Neural cell (in vitro differentiated cells): Measurements from ENCODE around the gene ATG2A. TPM values are rescaled to one million over a fixed set of nuclear protein-coding genes. Genes with fewer than 3 reads are reported as not detected.

ENCODE experiments used
- H2AFZ ChIP-seq: fragments of 200-600, 300-800 bp; sonication (generic), shearing (Covaris generic); 2 replicates; pipeline ENCODE4 v1.6.0; 2014; ENCODE audit warnings: low read depth, mild to moderate bottlenecking, antibody characterized with exemption, low read length, moderate library complexity
- H3F3A ChIP-seq: fragments of 200-600 bp; shearing (Covaris generic); 2 replicates; pipeline ENCODE4 v1.6.1; 2016; ENCODE audit warnings: mild to moderate bottlenecking, moderate library complexity, mixed read lengths, antibody characterized with exemption, low read length; ENCODE audit not compliant: insufficient read depth, poor library complexity, severe bottlenecking
- H3K27ac ChIP-seq: fragments of 200-600, 300-800 bp; sonication (generic), shearing (Covaris generic); 2 replicates; pipeline ENCODE4 v1.5.1; 2014; ENCODE audit warnings: mild to moderate bottlenecking, low read length, moderate library complexity
- H3K27me3 ChIP-seq: fragments of 300-800, 200-600 bp; sonication (generic), shearing (Covaris generic); 2 replicates; pipeline ENCODE4 v1.6.0; 2014; ENCODE audit warnings: mild to moderate bottlenecking, low read depth, low read length, moderate library complexity; ENCODE audit not compliant: insufficient read depth
- H3K36me3 ChIP-seq: fragments of 300-800, 200-600 bp; sonication (generic), shearing (Covaris generic); 2 replicates; pipeline ENCODE4 v1.5.1; 2014; ENCODE audit warnings: mild to moderate bottlenecking, antibody characterized with exemption, low read length, moderate library complexity; ENCODE audit not compliant: insufficient read depth
- H3K4me2 ChIP-seq: fragments of 300-800, 200-600 bp; sonication (generic), shearing (Covaris generic); 2 replicates; pipeline ENCODE4 v1.6.0; 2014; ENCODE audit warnings: mild to moderate bottlenecking, low read length
- H3K4me3 ChIP-seq: fragments of 300-800, 200-600 bp; sonication (generic), shearing (Covaris generic); 2 replicates; pipeline ENCODE4 v1.5.1; 2014; ENCODE audit warnings: mild to moderate bottlenecking, low read length, moderate library complexity
- H3K79me2 ChIP-seq: fragments of 200-600 bp; shearing (Covaris generic); replicated peaks from 2 replicates; pipeline ENCODE4 v1.6.0; 2014; ENCODE audit warnings: mild to moderate bottlenecking, low read length, moderate library complexity; ENCODE audit not compliant: insufficient read depth
- H3K9ac ChIP-seq: fragments of 300-800, 200-600 bp; sonication (generic), shearing (Covaris generic); 2 replicates; pipeline ENCODE4 v1.6.1; 2016; ENCODE audit warnings: mild to moderate bottlenecking, low read length, mixed read lengths
- H3K9me2 ChIP-seq: fragments of 200-600 bp; shearing (Covaris generic); 2 replicates; pipeline ENCODE4 v1.6.1; 2016; ENCODE audit warnings: mild to moderate bottlenecking, low read length, mixed read lengths; ENCODE audit not compliant: insufficient read depth
- H3K9me3 ChIP-seq: fragments of 200-600, 300-800 bp; sonication (generic), shearing (Covaris generic); 2 replicates; pipeline ENCODE4 v1.6.1; 2016; ENCODE audit warnings: mild to moderate bottlenecking, mixed run types, low read length, moderate library complexity, mixed read lengths
- H4K20me1 ChIP-seq: fragments of 200-600 bp; shearing (Covaris generic); 2 replicates; pipeline ENCODE4 v1.6.1; 2016; ENCODE audit warnings: mild to moderate bottlenecking, mixed run types; ENCODE audit not compliant: insufficient read depth
- EP300 ChIP-seq: fragments of 450-650 bp; conservative IDR thresholded peaks from 2 replicates; pipeline ENCODE4 v1.6.1; 2014; ENCODE audit warnings: antibody characterized with exemption, mild to moderate bottlenecking, moderate library complexity; ENCODE audit not compliant: poor library complexity, severe bottlenecking
- EZH2 ChIP-seq: fragments of 200-600, 300-800 bp; shearing (Covaris generic), sonication (generic); IDR thresholded peaks from 2 replicates; pipeline ENCODE4 v1.6.1; 2014; ENCODE audit warnings: antibody characterized with exemption, low read length, borderline replicate concordance, mild to moderate bottlenecking; ENCODE audit not compliant: insufficient read depth, poor library complexity, severe bottlenecking
- MXI1 ChIP-seq: fragments of 450-650 bp; conservative IDR thresholded peaks from 2 replicates; pipeline ENCODE4 v1.6.1; 2014; ENCODE audit warnings: antibody characterized with exemption, mild to moderate bottlenecking; ENCODE audit not compliant: poor library complexity, severe bottlenecking
- POLR2AphosphoS5 ChIP-seq: IDR thresholded peaks from 2 replicates; pipeline ENCODE4 v1.6.1; 2012
- RAD21 ChIP-seq: fragments of 450-650 bp; conservative IDR thresholded peaks from 2 replicates; pipeline ENCODE4 v1.6.1; 2014; ENCODE audit warnings: antibody characterized with exemption, mild to moderate bottlenecking, moderate library complexity
- SMC3 ChIP-seq: fragments of 450-650 bp; conservative IDR thresholded peaks from 2 replicates; pipeline ENCODE4 v1.6.1; 2014; ENCODE audit warnings: antibody characterized with exemption, mild to moderate bottlenecking, moderate library complexity; ENCODE audit not compliant: poor library complexity
- TAF1 ChIP-seq: IDR thresholded peaks from 2 replicates; pipeline ENCODE4 v1.6.1; 2012; ENCODE audit warnings: low read depth
- polyA plus RNA-seq: library from polyadenylated mRNA; depleted of rRNA; stranded (reverse); fragments of >200 nt; gene quantifications from 2 replicates; pipeline ENCODE4 v1.2.3, GENCODE V29; 2014
- TF ChIP-seq, protein P1 (sequence below): fragments of 450-650 bp; IDR thresholded peaks from 2 replicates; pipeline ENCODE4 v1.5.1; 2014; ENCODE audit warnings: antibody characterized with exemption, mild to moderate bottlenecking, moderate library complexity; ENCODE audit not compliant: poor library complexity, severe bottlenecking
- TF ChIP-seq, protein P2 (sequence below): IDR thresholded peaks from 2 replicates; pipeline ENCODE4 v1.6.1; 2012; ENCODE audit warnings: borderline replicate concordance

ATG2A gene
- polyA plus RNA-seq, 1 donor from 2014 or later: 7.5 TPM

DNA sequence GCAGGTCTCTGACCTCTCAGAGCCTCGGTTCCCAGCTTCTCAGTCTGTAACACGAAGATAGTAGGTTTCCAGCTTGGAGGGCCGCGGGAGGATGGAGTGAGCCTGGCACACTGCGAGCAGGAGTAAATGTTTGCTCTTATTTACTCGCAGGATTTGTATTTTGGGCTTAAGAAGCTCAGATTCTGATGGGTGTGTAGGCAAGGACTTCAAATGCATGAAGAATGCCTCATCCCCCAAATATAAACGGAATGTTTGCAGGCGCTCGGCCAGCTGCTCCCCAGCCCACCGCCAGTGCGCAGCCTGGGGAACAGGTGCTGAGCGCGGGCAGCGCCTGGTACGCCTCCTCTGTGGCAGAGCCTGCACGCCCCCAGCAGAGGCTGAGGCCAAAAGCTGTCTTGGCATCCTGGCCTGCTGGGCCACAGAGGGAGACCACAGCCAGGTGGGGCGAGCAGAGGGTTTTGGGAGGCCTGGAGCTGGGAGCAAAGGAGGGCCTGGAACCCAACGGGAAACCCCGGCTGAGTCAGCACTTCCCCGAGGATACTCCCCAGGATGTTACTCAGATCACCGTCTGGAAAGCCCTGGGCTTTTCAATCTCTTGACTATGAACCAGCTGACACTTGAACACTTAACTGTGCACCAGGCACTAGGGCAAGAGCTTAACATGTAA is 48.0 kb downstream of the ATG2A start:
- Histone ChIP-seq H2AFZ (no peak overlapping the region), H3K36me3 (no peaks in the 10 kb centered on the region), H3K79me2 (peaks cover 7% of the 10 kb centered on the region), H3F3A (no peaks in the 10 kb centered on the region), H3K9ac (no peak overlapping the region), H3K27ac (no peak overlapping the region), H3K9me2 (no peaks in the 10 kb centered on the region), H4K20me1 (no peaks in the 10 kb centered on the region), H3K4me3 (no peak overlapping the region), H3K9me3 (no peaks in the 10 kb centered on the region), H3K4me2 (no peak overlapping the region), H3K27me3 (no peaks in the 10 kb centered on the region)
- no peak for TF ChIP-seq EZH2
- TF ChIP-seq, protein P1, sequence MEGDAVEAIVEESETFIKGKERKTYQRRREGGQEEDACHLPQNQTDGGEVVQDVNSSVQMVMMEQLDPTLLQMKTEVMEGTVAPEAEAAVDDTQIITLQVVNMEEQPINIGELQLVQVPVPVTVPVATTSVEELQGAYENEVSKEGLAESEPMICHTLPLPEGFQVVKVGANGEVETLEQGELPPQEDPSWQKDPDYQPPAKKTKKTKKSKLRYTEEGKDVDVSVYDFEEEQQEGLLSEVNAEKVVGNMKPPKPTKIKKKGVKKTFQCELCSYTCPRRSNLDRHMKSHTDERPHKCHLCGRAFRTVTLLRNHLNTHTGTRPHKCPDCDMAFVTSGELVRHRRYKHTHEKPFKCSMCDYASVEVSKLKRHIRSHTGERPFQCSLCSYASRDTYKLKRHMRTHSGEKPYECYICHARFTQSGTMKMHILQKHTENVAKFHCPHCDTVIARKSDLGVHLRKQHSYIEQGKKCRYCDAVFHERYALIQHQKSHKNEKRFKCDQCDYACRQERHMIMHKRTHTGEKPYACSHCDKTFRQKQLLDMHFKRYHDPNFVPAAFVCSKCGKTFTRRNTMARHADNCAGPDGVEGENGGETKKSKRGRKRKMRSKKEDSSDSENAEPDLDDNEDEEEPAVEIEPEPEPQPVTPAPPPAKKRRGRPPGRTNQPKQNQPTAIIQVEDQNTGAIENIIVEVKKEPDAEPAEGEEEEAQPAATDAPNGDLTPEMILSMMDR: no peak

DNA sequence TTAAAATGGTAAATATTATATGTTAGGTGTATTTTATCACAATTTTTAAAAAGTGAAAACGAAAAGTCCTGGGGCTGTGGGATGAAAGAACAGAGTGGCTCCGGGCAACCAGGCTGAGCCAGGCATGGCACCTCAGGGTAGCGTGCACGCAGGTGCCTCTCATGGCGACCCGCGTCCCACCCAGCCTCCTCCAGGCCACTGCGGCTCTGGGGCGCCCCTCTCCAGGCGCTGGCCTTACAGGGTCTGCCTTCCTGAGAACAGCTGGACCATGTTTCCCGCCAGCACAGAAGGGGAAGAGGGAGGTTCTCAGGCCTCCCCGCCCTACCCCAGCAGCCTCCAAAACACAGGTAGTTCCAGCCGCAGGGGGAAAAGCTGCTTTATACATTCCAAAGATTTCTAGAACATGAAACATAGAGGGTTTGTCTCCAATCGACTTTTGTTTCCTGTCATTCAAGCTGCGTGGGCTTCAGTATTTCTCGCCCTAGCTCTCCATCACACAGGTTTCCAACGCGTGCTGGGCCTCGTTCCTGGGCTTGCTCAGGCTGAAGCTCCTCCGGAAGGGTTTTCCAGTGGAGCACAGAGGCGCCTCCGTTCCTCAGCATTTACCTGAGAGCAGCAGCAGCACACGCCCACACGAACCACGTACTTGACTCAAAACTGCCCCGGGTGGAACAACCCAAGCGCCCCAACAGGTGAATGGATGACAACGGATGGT is 49.1 kb downstream of the ATG2A start:
- no peaks in the 10 kb centered on the region for H3K9me2 ChIP-seq
- no peaks in the 10 kb centered on the region for H3K27me3 ChIP-seq
- no peaks in the 10 kb centered on the region for H4K20me1 ChIP-seq
- no peak overlapping the region for H3K27ac ChIP-seq
- H3F3A ChIP-seq: no peaks in the 10 kb centered on the region
- H3K79me2 ChIP-seq: peaks cover 4% of the 10 kb centered on the region
- H3K4me3 ChIP-seq: no peak overlapping the region
- no peak for TF ChIP-seq SMC3
- no peak for TF ChIP-seq POLR2AphosphoS5
- TF ChIP-seq MXI1: no peak
- TF ChIP-seq RAD21: no peak
- TF ChIP-seq, protein P2, sequence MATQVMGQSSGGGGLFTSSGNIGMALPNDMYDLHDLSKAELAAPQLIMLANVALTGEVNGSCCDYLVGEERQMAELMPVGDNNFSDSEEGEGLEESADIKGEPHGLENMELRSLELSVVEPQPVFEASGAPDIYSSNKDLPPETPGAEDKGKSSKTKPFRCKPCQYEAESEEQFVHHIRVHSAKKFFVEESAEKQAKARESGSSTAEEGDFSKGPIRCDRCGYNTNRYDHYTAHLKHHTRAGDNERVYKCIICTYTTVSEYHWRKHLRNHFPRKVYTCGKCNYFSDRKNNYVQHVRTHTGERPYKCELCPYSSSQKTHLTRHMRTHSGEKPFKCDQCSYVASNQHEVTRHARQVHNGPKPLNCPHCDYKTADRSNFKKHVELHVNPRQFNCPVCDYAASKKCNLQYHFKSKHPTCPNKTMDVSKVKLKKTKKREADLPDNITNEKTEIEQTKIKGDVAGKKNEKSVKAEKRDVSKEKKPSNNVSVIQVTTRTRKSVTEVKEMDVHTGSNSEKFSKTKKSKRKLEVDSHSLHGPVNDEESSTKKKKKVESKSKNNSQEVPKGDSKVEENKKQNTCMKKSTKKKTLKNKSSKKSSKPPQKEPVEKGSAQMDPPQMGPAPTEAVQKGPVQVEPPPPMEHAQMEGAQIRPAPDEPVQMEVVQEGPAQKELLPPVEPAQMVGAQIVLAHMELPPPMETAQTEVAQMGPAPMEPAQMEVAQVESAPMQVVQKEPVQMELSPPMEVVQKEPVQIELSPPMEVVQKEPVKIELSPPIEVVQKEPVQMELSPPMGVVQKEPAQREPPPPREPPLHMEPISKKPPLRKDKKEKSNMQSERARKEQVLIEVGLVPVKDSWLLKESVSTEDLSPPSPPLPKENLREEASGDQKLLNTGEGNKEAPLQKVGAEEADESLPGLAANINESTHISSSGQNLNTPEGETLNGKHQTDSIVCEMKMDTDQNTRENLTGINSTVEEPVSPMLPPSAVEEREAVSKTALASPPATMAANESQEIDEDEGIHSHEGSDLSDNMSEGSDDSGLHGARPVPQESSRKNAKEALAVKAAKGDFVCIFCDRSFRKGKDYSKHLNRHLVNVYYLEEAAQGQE: no peak
- no peaks in the 10 kb centered on the region for H3K9me3 ChIP-seq
- H3K9ac ChIP-seq: no peak overlapping the region
- no peak overlapping the region for H3K4me2 ChIP-seq
- H3K36me3 ChIP-seq: no peaks in the 10 kb centered on the region
- no peak overlapping the region for H2AFZ ChIP-seq

DNA sequence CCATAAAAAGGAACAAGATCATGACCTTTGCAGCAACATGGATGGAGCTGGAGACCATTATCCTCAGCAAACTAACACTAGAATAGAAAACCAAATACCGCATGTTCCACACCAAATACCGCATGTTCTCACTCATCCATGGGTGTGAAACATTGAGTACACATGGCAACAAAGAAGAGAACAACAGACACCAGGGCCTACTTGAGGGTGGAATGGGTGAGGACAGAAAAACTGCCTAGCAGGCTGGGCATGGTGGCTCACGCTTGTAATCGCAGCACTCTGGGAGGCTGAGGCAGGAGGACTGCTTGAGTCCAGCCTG is 50.9 kb downstream of the ATG2A start:
- Histone ChIP-seq H3F3A (no peaks in the 10 kb centered on the region), H2AFZ (no peak overlapping the region), H3K4me2 (no peak overlapping the region), H4K20me1 (no peaks in the 10 kb centered on the region), H3K36me3 (no peaks in the 10 kb centered on the region), H3K9me2 (no peaks in the 10 kb centered on the region), H3K9me3 (no peaks in the 10 kb centered on the region), H3K79me2 (no peaks in the 10 kb centered on the region), H3K27me3 (no peaks in the 10 kb centered on the region), H3K4me3 (no peak overlapping the region), H3K9ac (no peak overlapping the region), H3K27ac (no peak overlapping the region)
- no peak for TF ChIP-seq MXI1
- TF ChIP-seq EP300: no peak
- TF ChIP-seq, protein P1: no peak
- TF ChIP-seq RAD21: no peak
- TF ChIP-seq POLR2AphosphoS5: no peak
- TF ChIP-seq EZH2: no peak
- TF ChIP-seq TAF1: no peak
- no peak for TF ChIP-seq SMC3
